Thyroid gland (tissue), 4 donors: Measurements from ENCODE around the gene PDZRN3.

Experiments used
- POLR2A ChIP-seq, 2 donors: fragments of 450-650 bp; IDR thresholded peaks; one replicate each; pipeline ENCODE4 v1.6.1; 2017; ENCODE audit warnings: antibody characterized with exemption in 2 of 2, mild to moderate bottlenecking in 2 of 2, moderate library complexity in 1 of 2
- TF ChIP-seq, protein P1 (sequence below), 6 experiments: fragments of 200-600 bp in 3 of 6; fragments of 450-650 bp in 3 of 6; sonication (generic) in 3 of 6; IDR thresholded peaks; one replicate each; pipeline ENCODE4 v1.5.1; 2016 to 2019; ENCODE audit warnings: antibody characterized with exemption in 6 of 6, mild to moderate bottlenecking in 2 of 6, inconsistent platforms in 1 of 6, moderate library complexity in 1 of 6

- TF ChIP-seq, protein P1, sequence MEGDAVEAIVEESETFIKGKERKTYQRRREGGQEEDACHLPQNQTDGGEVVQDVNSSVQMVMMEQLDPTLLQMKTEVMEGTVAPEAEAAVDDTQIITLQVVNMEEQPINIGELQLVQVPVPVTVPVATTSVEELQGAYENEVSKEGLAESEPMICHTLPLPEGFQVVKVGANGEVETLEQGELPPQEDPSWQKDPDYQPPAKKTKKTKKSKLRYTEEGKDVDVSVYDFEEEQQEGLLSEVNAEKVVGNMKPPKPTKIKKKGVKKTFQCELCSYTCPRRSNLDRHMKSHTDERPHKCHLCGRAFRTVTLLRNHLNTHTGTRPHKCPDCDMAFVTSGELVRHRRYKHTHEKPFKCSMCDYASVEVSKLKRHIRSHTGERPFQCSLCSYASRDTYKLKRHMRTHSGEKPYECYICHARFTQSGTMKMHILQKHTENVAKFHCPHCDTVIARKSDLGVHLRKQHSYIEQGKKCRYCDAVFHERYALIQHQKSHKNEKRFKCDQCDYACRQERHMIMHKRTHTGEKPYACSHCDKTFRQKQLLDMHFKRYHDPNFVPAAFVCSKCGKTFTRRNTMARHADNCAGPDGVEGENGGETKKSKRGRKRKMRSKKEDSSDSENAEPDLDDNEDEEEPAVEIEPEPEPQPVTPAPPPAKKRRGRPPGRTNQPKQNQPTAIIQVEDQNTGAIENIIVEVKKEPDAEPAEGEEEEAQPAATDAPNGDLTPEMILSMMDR (IDR thresholded peaks at IDR 0.05), result no peak
- TF ChIP-seq POLR2A (IDR thresholded peaks at IDR 0.05), result no peak
Measured at GRCh38 chr3:73558727-73559075, 66.0 kb downstream of the PDZRN3 start.
